Chondrocyte (in vitro differentiated cells): ENCODE data around the gene TWIST2. TPM values are rescaled to one million over a fixed set of nuclear protein-coding genes. Genes with fewer than 3 reads are reported as not detected.
A peak's percentile ranks its signal among the peaks of the same experiment; 100 is the strongest.

ENCODE experiments used
- DNase-seq: peaks from one replicate; pipeline ENCODE4 v3.0.0; 2021; ENCODE audit warnings: mixed read lengths, low spot score
- H3K27ac Mint-ChIP-seq: one replicate; pipeline ENCODE4 v1.8.0; 2021; ENCODE audit warnings: mild to moderate bottlenecking, moderate library complexity, mixed read lengths; ENCODE audit not compliant: unreplicated experiment
- H3K27me3 Mint-ChIP-seq: 2 replicates; pipeline ENCODE4 v1.8.0; 2021; ENCODE audit warnings: low read depth, mixed read lengths
- H3K36me3 Mint-ChIP-seq: 2 replicates; pipeline ENCODE4 v1.8.0; 2021; ENCODE audit warnings: low read depth, mixed read lengths
- H3K4me1 Mint-ChIP-seq: 2 replicates; pipeline ENCODE4 v1.8.0; 2021; ENCODE audit warnings: low read depth, mild to moderate bottlenecking, mixed read lengths
- H3K4me3 Mint-ChIP-seq: one replicate; pipeline ENCODE4 v1.8.0; 2021; ENCODE audit warnings: mild to moderate bottlenecking, moderate library complexity, mixed read lengths; ENCODE audit not compliant: unreplicated experiment
- H3K9me3 Mint-ChIP-seq: 2 replicates; pipeline ENCODE4 v1.8.0; 2021; ENCODE audit warnings: low read depth, mixed read lengths
- CTCF ChIP-seq: fragments of 200-600 bp; sonication (generic); IDR thresholded peaks from 2 replicates; pipeline ENCODE4 v1.5.0; 2021; ENCODE audit warnings: antibody characterized with exemption, mild to moderate bottlenecking, moderate library complexity
- total RNA-seq: library from RNA; stranded (reverse); gene quantifications from 3 replicates; pipeline ENCODE4 v1.2.1, GENCODE V29; 2021

The TWIST2 gene
- total RNA-seq, 1 donor from 2014 or later, result 2.4 TPM

- TF ChIP-seq CTCF, result no peak
- peaks cover 4% of the 10 kb centered on the region for H3K36me3 Mint-ChIP-seq
- peaks cover 18% of the 10 kb centered on the region for H3K27me3 Mint-ChIP-seq
- no peak overlapping the region for H3K4me3 Mint-ChIP-seq
- peaks cover 11% of the 10 kb centered on the region for H3K9me3 Mint-ChIP-seq
- H3K27ac Mint-ChIP-seq, result peak overlapping the region; percentile 51
- peak; percentile 66 for DNase-seq
- H3K4me1 Mint-ChIP-seq, result peaks cover 11% of the 10 kb centered on the region
Observed at GRCh38 chr2:238929242-238930081, 81.6 kb downstream of the TWIST2 start.

GRCh38 chr2:238930216-238930615 lies 82.3 kb downstream of the TWIST2 start:
- H3K4me3 Mint-ChIP-seq, result no peak overlapping the region
- peak; percentile 17 for DNase-seq
- H3K36me3 Mint-ChIP-seq, result peaks cover 4% of the 10 kb centered on the region
- no peak overlapping the region for H3K27ac Mint-ChIP-seq
- H3K27me3 Mint-ChIP-seq, result peaks cover 22% of the 10 kb centered on the region
- H3K9me3 Mint-ChIP-seq, result peaks cover 11% of the 10 kb centered on the region
- peaks cover 11% of the 10 kb centered on the region for H3K4me1 Mint-ChIP-seq
- TF ChIP-seq CTCF, result no peak

GRCh38 chr2:238936162-238937052 lies 88.5 kb downstream of the TWIST2 start:
- peaks cover 4% of the 10 kb centered on the region for H3K36me3 Mint-ChIP-seq
- no peak overlapping the region for H3K4me3 Mint-ChIP-seq
- no peaks in the 10 kb centered on the region for H3K4me1 Mint-ChIP-seq
- H3K27ac Mint-ChIP-seq, result no peak overlapping the region
- no peak for TF ChIP-seq CTCF
- H3K9me3 Mint-ChIP-seq, result peaks cover 11% of the 10 kb centered on the region
- peaks cover 30% of the 10 kb centered on the region for H3K27me3 Mint-ChIP-seq
- DNase-seq, result no peak

GRCh38 chr2:238938003-238938400 lies 90.1 kb downstream of the TWIST2 start:
- Mint-ChIP-seq H3K36me3 (no peaks in the 10 kb centered on the region), H3K27me3 (peaks cover 24% of the 10 kb centered on the region), H3K9me3 (peaks cover 11% of the 10 kb centered on the region), H3K4me1 (no peaks in the 10 kb centered on the region), H3K27ac (no peak overlapping the region), H3K4me3 (no peak overlapping the region)
- DNase-seq, result no peak
- TF ChIP-seq CTCF, result no peak

GRCh38 chr2:238938401-238939055 lies 90.6 kb downstream of the TWIST2 start:
- peaks cover 7% of the 10 kb centered on the region for H3K9me3 Mint-ChIP-seq
- no peaks in the 10 kb centered on the region for H3K36me3 Mint-ChIP-seq
- peaks cover 24% of the 10 kb centered on the region for H3K27me3 Mint-ChIP-seq
- no peak overlapping the region for H3K4me3 Mint-ChIP-seq
- no peak for DNase-seq
- no peaks in the 10 kb centered on the region for H3K4me1 Mint-ChIP-seq
- H3K27ac Mint-ChIP-seq, result no peak overlapping the region
- no peak for TF ChIP-seq CTCF
